COLO668 (cell line): ENCODE data around the gene TTF2.
"Not testable (repeated sequence)": the region's sequence is repeated elsewhere in the genome, so short reads cannot be mapped to it uniquely, and the experiment has no call there.

Source experiments
- DNase-seq: peaks from one replicate; lab custom pipeline; 2025; ENCODE audit not compliant: unreplicated experiment; lab: John Stamatoyannopoulos, UW

The TTF2 gene

GRCh38 chr1:117147856-117148588 is 87.9 kb downstream of the TTF2 start:
- no peak for DNase-seq

- no peak for DNase-seq
These were observed 90.2 kb downstream of the TTF2 start for GRCh38 chr1:117150316-117150715.

GRCh38 chr1:117151305-117151704 is 91.2 kb downstream of the TTF2 start:
- not testable (repeated sequence) for DNase-seq
